SW 1271 (cell line): ENCODE results near the gene MLLT3.

Experiments used
- DNase-seq, 2 experiments: peaks; one replicate each; lab custom pipeline; 2025; lab: John Stamatoyannopoulos, UW

The MLLT3 gene

DNA sequence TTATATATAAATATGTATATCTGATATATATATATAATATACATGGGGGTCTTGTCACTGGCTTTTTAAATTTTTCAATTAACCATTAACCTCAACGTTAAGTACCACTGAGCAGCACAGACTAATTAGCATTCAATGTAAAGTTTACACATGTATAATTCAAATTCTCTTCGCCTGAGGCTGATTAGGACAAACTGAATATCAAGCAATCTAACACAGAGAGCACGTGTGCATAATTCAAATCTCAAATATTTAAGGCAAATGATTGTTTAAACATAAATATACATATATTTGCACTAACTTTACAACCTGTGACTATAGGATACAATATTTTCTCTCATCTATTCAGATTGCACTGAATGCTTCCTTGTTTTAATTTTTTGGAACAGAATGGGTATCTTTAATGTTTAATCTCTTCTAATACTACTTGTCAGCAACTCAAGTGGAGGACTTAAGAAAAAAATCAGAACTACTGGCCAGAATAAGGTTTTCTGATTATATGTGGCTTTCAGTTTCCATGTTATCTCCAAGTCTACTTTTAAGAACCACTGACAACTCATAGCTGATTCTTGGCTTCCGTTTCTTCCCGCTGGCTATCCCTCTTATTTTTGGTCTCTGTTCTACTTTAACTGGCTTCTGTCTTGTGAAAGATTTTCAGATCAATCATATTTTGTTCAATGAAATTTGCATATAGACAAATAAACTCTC is 204.8 kb downstream of the MLLT3 start:
- no peak for DNase-seq

DNA sequence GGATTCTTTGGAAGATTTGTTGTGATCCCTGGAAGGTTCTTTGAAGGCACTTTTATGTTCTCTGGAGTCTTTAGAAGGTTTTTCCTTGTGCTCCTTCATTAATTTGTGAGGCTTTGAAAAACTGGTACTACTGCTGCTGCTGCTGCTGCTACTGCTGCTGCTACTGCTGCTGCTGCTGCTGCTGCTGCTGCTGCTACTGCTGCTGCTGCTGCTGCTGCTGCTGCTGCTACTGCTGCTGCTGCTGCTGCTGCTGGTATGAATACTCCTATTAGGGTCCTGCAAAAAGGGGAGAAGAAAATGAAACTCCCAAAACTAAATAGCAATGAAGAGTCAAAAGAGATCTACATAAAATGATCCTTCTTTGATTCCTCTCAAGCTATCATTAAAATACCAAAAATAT is 208.1 kb downstream of the MLLT3 start:
- DNase-seq = no peak

DNA sequence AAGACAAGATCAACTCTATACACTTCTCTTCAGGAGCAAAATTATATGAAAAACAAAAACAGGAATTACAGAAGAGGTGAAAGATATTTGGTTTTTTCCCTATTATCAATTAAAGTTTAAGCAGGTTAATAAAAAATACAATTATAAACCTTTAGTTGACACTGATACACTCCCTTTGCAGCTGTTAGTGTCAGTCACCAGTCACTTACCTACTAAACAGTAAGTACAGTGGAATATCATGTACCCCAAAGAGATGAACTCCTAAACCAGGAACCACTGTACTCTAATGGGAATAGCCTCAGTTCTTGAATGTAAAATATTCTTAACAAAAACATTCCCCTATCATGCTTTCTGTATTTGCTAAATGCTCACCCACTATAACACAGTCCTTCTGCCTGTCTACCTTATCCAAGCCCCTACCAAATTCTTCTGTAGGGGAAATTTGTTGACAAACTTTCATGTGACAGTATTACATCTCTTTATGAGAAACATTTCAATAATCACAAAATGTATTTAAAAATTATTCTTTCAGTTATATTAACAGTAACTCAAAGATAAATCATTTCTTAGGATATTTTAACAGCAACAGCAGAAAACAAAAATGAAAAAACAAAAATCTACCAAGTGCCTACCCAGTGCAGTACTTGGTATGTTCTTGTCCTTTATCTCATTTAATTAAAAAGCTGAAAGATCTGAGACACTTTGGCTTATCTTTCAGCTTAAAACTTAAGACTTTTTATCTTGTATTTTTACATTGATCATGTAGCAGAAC is 212.8 kb downstream of the MLLT3 start:
- no peak for DNase-seq

DNA sequence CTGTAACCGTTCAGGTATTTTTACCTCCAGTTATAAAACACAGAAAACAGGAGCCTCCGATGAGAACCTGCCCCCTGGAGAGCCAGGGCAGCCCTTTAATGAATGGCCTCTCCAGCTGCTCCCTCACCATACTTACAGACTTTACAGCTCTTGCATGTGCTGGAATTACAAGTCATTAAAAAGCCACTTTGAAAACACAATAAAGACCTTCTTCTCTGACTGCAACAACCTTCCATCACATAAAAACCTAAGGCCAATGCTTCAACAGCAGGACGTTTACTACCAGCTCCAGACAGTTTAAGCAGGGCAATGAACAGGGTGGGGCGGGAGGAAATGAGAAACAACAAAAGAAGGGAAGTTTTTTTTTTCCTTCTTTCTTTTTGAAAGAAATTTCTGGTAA is 213.8 kb downstream of the MLLT3 start:
- DNase-seq = no peak

DNA sequence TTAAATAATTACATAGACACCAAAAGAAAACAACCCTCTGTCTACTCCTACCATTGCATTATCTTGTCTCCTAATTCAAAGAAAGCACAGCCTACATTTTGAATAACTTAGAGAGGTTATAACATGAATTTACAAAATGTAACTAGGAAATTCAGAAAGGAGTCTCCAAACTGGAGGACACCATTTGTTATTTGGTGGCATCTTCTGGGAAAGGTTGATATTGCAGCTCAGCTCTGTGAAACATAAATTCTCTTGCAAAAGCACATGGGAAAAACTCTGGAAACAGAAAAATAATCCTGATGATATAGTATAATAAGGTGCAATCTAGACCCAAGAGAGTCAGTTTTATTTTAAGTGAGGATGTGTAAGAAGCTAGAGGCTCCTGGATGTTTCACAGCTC is 215.3 kb downstream of the MLLT3 start:
- DNase-seq = no peak

DNA sequence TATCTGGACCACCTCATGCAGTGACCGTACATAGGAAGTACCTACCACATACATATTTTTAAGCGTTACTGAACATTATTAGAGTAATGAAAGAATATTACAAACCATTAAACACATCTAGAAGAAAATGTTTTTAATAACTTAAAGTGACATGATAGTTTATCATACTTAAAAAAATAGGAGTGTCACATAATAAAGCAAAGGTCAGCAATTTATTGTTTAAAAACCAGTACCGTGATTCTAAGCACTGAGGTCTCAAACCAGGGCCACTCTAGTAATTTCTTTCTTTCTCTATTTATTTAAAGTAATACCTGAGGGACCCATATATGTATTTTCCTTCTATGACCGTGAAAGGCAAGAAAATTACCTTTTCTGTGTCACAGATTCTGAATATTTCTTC is 216.0 kb downstream of the MLLT3 start:
- no peak for DNase-seq

DNA sequence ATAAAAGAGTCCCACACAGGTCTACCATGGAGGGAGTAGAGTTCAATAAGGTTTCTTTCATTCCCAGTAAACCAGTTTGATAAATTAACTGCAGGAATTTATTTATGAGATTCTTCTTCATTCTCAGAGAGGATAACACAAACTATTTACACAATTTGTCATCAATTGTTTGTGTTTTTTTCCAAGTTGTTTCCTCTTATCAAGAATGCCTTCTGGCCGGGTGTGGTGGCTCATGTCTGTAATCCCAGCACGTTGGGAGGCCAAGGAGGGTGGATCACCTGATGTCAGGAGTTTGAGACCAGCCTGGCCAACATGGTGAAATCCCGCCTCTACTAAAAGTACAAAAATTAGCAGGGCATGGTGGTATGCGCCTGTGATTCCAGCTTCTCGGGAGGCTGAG is 216.7 kb downstream of the MLLT3 start:
- DNase-seq = no peak

DNA sequence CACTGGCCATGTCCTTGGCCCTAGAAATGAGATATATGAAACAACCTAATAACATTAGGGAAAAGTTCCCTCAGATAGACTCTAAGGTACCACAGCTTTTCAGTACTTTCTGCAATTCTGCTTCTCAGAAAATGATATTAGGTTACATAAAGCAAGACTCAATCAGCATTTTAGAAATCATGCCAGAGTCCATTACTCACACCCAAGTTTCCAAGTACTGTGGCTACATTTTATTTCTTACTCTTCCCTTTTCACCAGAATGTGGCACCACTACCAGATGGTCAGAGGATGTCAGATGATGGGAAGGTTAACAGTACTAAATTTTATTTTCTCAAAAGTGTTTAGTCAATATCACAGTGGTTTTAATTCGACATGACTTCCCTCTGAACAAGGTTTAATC is 217.2 kb downstream of the MLLT3 start:
- no peak for DNase-seq

DNA sequence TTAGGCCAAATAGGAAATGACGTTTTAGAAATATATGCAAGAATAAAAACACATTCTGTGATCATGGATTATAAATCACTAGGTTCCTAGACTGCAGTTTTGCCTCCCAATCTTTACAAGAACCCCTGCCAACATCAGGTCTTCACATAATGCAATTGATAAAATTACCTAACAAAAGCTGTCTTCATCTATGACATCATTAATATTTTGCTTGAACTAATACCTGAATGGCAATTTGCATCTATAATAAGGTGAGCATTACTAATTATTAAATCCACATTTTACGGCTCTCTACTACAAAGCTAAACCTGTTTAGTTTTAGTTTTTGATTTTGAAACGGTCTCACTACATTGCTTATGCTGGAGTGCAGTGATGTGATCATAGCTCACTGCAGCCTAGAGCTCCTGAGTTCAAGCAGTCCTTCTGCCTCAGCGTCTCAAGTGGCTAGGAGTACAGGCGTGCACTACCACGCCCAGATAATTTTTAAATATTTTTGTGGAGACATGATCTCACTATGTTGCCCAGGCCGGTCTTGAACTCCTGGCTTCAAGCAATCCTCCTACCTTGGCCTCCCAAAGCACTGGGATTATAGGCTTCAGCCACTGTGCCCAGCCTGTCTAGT is 218.0 kb downstream of the MLLT3 start:
- no peak for DNase-seq

DNA sequence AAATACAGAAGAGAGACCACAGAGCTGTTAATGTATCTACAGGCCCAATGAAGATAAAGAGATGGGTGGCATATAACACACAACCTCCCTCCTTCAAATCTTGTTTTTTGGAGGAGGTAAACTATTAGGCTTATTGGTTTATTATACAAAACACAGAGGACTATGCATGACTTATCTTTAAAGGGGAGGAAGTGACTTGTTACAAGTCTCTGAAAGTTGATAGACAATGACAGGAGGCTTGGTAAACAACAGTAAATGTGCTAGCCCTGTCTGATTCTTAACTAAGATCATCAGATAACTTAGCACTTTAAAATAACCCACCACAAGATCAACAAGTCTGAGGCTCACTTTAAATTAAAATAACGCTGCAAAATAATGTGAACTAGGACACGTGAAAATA is 219.0 kb downstream of the MLLT3 start:
- no peak for DNase-seq

DNA sequence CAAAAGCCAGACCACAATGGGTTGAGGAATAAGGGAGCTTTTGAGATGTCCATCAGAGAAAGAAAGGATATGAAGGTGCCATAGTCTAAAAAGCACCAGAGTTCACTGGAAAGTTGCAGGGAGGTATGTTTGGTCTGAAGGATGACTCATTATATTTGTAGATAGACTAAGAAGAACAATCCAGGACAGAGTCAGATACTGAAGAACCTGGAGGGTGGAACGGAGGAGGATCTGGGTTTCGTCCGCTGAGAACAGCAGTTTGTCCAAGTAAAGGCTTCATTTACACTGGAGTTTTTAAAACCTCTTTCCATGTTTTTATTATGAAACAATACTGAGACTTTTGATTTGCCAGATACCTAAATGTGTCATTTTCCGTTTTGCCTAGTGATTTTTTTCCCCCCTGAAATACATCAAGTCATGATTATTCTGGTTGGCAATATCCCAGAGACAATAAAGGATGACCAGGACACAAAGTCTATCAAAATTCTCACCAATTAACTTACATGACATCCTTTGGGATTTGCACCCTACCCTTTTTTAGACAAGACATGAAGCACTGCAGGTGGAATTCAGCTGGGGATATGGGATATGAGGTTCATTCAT is 219.9 kb downstream of the MLLT3 start:
- DNase-seq = no peak

DNA sequence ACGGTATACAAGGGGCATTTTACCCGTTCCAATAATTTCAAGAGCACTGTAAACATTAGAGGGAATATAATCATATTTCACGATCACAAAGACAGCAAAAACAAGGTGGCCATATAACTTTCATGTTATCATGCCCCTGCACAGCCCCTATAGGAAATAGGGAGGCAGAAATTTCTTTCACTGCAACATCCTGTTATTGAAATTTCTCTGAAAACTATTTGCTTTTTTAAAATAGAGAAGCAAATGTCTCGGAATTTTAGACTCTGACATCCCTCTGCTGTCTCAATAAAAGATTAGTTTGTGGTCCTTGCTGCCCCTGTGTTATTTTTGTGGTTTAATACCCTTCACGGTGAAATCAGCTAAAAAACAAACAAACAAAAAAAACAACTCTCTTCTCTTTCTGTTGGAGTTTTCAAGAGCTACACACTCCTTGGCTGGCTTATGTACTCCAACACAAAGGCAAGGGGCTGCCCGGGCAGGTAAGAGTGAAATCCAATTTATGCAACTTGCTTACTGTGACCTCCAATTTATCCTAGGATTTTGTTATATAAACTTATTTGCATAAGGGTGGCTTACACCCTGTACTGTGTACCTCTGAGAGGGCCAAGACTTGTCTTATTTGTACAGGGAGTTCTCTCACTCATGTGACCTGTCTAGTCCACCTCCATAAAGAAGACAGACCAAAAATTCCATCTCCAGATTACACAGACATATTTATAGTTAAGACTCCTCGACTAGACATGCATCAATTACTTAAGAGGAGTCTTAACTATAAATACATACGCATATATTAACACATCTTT is 223.6 kb downstream of the MLLT3 start:
- no peak for DNase-seq

DNA sequence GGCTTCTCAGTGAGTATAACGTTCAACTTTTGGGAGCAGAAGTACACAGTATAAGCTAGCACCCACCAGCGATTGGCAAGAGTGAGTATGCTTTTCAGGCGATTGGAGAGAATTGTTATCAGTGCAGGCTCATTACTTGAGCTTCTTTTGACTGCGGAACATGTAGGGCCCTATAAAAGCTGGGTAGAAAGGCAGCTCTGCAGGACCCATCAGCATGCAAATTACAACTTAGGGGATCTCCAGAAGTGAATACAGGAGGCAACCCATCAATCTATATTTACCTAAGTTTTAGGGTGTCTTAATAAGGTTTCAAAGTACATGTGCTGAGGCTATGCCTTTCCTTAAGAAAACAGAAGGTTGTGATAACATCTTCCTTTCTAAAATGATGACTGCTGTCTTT is 225.0 kb downstream of the MLLT3 start:
- no peak for DNase-seq

DNA sequence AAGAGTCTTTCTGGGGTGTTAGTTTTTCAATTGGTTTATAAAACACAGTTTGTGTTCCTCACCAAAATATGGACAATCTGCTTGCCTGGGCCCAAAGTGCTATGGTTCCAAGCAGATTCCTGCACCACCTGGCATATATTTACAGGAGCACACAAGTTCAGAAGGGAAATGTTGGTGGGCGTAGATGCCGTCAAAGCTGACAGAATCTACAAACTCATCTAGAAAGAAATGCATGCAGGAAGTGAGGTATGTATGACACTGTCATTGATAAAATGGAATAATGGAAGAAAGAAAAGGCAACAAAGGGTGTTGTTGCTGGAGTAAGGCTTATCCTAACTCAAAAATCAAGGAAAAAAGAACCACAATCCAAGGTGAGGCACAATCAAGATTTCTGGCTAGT is 225.8 kb downstream of the MLLT3 start:
- no peak for DNase-seq

DNA sequence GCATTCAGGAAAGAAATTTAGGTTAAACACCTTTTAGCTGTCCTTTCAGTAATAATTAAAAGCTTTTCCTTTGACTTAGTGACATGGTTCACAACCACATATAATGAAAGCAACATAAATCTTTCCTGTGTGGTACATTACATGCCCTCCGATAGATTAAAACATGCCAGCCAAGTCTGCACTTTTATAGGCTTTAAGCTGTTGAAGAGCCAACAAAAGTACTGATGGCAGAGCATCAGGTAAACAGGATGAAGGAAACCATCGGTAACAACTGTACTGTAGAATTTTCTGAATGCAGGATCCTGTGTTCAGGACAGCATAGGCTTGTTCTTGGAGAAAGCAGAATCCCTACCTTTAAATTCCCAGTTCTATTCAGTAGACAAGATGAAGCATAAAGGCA is 226.6 kb downstream of the MLLT3 start:
- no peak for DNase-seq

DNA sequence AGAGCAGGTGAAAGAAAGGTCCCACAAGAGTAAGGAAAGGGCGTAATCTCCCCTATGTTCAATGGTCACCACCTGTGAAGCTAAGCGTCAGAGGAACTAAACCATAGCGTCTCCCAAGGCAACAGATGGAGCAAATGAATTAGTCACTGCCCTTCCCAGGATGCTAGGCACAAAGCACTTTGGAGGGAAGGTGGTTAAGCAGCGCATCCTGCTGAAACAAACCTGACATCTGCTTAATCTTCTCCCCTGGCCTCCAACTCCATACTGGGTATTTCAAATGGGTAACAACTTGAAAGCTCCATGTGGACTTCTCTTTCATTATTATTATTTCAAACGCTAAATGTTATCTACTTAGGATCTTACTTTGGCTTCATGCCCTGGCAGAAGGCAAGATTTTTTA is 227.3 kb downstream of the MLLT3 start:
- no peak for DNase-seq

DNA sequence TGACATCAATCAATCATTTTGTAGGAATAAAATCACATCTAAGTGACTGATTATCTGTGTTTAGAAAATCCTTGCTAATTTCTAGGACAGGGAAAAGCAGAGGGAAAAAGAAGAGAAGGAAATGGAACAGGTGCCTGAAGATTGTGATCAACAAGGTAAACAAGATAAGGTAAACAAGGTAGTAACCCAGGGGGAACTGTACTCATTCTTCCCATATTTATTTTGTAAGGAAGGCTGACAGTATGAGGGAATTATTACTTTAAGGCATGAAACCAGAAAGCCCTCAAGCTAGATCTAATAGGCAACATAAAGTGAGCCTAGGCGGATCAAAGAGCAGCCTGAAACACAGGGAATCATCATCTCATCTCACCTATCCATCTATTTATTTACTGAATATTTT is 231.1 kb downstream of the MLLT3 start:
- DNase-seq = no peak

DNA sequence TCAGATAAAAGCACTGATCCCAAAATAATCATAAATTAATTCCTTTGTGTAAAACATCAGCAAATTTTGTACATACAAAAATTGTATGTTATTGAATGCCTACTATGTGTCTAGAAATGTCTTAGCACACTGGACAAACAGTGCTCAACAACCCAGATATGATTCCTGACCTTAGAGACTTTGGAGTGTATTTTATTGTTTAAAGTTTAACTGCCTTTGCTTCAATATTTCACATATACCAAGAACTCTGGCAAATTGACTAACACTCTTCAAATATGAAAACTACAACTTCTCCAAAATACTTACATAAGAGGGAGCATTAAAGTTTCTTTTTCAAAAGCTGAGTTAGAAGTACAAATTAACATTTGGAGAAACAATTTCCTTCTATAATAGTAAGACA is 231.9 kb downstream of the MLLT3 start:
- no peak for DNase-seq

DNA sequence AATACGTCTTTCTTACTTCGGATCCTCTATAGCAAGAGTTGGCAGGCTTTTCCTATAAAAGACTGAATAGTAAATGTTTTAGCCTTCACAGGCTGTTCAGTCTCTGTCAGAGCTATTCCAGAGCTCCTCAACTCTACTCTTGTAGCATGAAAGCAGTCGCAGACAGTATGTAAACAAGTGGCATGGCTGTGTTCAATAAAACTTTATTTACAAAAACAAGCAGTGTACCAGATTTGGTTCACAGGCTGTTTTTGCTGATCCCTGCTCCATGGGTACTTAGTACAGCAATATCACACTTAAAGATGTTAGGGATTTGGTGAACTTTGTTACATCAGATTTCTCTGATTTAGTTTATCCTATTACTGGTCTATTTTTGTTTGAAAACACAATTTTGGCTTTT is 235.2 kb downstream of the MLLT3 start:
- DNase-seq = no peak

DNA sequence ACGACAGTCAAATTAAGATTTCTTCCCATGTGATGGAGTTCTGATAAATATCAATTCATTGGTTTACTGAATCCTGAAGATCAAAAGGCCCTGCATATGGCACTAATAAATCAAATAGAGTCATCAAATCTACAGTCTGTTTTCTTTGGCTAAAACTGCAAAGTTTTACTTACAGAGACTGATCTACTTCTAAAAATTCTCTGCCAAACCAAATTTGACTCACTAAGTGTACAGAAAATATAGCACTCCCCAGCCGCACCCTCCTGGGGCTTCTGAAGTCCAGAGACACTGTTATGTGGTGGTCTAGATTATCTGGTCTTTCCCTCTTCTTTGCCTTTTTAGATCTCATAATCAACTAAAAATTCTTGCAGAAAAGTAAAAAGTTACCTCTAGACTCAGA is 237.7 kb downstream of the MLLT3 start:
- no peak for DNase-seq

DNA sequence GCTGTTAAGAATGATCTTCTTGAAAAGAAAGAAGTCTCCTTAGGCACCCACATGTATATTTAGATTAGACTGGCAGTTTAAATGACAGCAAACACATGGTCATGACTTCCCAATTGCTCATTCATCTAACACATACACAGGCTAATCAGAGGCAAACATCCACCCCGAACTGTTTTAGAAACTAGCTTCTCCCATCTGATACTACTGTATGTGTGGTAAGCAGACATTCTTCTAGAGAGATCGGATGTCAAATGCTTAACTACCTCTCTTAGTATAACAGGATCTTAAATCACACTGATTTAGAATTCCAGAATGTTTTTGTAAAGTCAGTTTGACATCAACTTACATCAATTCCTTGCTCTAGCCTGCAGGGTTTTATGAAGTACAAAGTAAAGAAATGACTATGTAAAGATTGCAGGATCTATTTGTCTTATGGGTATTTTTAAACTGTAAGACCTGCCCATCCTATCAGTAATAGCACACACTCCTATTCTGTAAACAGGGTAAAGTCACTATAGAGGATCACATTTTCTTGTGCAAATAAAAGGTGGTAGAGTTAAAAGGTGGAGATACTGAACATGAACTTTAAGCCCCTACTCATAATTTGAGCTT is 239.7 kb downstream of the MLLT3 start:
- DNase-seq = no peak

DNA sequence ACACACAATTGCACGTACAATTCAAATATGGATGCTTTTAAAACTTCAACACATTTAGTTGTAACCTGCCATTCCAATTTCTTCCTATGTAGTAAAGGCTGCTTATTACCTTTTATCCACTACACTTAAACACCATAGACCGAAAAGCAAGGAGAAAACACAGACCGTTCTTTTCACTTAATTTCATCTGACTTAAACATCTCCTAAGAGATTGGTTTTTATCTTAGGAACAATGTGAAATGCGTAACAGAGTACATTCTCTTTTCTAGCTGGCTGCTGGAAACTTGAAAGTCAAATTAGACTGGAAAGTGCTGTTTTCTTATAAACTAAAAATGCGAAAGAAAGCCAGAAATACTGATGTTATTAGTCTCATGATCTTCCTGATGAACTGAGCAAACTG is 241.8 kb downstream of the MLLT3 start:
- no peak for DNase-seq
